ENCODE measurements around the gene EPHA6. TPM values are rescaled to one million over a fixed set of nuclear protein-coding genes. Genes with fewer than 3 reads are reported as not detected.

EPHA6 gene
- total RNA-seq, 1 experiment from 2014 or later: 0.61 TPM

- no peak overlapping the region for H3K27ac ChIP-seq (ENCODE audit: insufficient read length, low read depth, low read length)
- no peak overlapping the region for H3K27ac Mint-ChIP-seq
- H2BK15ac ChIP-seq (ENCODE audit: low read depth, low read length): no peak overlapping the region
- H3K36me3 Mint-ChIP-seq (ENCODE audit: insufficient read depth in 1 of 3, low read depth in 3 of 3): no peaks in the 10 kb centered on the region; a peak in 1 of 7 replicates
- H4K91ac ChIP-seq (ENCODE audit: insufficient read length, low read depth, low read length): no peak overlapping the region
- H3K9me3 Mint-ChIP-seq: peaks cover 0 to 6% of the 10 kb centered on the region in 2 experiments; a peak in 2 of 5 replicates
- H3K4me3 Mint-ChIP-seq: no peak overlapping the region
- H2BK5ac ChIP-seq (ENCODE audit: insufficient read length, low read length): no peak overlapping the region
- TF ChIP-seq, protein P1, sequence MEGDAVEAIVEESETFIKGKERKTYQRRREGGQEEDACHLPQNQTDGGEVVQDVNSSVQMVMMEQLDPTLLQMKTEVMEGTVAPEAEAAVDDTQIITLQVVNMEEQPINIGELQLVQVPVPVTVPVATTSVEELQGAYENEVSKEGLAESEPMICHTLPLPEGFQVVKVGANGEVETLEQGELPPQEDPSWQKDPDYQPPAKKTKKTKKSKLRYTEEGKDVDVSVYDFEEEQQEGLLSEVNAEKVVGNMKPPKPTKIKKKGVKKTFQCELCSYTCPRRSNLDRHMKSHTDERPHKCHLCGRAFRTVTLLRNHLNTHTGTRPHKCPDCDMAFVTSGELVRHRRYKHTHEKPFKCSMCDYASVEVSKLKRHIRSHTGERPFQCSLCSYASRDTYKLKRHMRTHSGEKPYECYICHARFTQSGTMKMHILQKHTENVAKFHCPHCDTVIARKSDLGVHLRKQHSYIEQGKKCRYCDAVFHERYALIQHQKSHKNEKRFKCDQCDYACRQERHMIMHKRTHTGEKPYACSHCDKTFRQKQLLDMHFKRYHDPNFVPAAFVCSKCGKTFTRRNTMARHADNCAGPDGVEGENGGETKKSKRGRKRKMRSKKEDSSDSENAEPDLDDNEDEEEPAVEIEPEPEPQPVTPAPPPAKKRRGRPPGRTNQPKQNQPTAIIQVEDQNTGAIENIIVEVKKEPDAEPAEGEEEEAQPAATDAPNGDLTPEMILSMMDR (conservative IDR thresholded peaks at IDR 0.05): no peak
- no peak overlapping the region for H3K14ac ChIP-seq (ENCODE audit: insufficient read depth, low read length)
- no peak overlapping the region for H3K18ac ChIP-seq (ENCODE audit: insufficient read length, low read depth, low read length)
- H3K23ac ChIP-seq (ENCODE audit: insufficient read length, low read depth, low read length): no peak overlapping the region
- no peak overlapping the region for H3T11ph ChIP-seq (ENCODE audit: low read length)
- H3K4ac ChIP-seq (ENCODE audit: low read depth, low read length): no peak overlapping the region
- H3K56ac ChIP-seq (ENCODE audit: insufficient read length, low read depth, low read length): no peak overlapping the region
- no peak overlapping the region for H2BK12ac ChIP-seq (ENCODE audit: insufficient read length, low read depth, low read length)
- H3K27me3 ChIP-seq (ENCODE audit: insufficient read depth, low read length): no peaks in the 10 kb centered on the region
- no peaks in the 10 kb centered on the region for H3K4me1 Mint-ChIP-seq
- H3K9ac ChIP-seq (ENCODE audit: extremely low read depth, insufficient read length, low read length): no peak overlapping the region
- no peaks in the 10 kb centered on the region for H3K9me3 ChIP-seq (ENCODE audit: control insufficient read depth, low read depth, low read length)
- H3K79me2 ChIP-seq (ENCODE audit: insufficient read depth, low read length): no peaks in the 10 kb centered on the region
- H3K4me2 ChIP-seq (ENCODE audit: insufficient read depth, insufficient read length, low read length): no peak overlapping the region
- H3K4me1 ChIP-seq (ENCODE audit: insufficient read depth, low read length): no peaks in the 10 kb centered on the region
- H2AK5ac ChIP-seq (ENCODE audit: insufficient read length, low read length): no peak overlapping the region
- H2BK120ac ChIP-seq (ENCODE audit: low read depth, low read length, poor library complexity, severe bottlenecking): no peak overlapping the region
- no CpG with 5 or more reads among the region's 1 CpG for WGBS (ENCODE audit: extremely low coverage, insufficient read length, low lambda C conversion rate)
- no peaks in the 10 kb centered on the region for H3K79me1 ChIP-seq (ENCODE audit: insufficient read depth, low read depth, low read length, poor library complexity, severe bottlenecking)
- DNase-seq: no peak
- H4K8ac ChIP-seq (replicated peaks; ENCODE audit: insufficient read length, low read depth, low read length): no peak overlapping the region
- H4K20me1 ChIP-seq (ENCODE audit: control insufficient read depth, insufficient read depth, insufficient read length): no peaks in the 10 kb centered on the region
- H3K27me3 Mint-ChIP-seq (ENCODE audit: low read depth): no peaks in the 10 kb centered on the region
- no peak overlapping the region for H2AFZ ChIP-seq (ENCODE audit: low read length)
- no peak overlapping the region for H4K5ac ChIP-seq (ENCODE audit: insufficient read length, low read depth, low read length)
- no peak overlapping the region for H2BK20ac ChIP-seq (ENCODE audit: low read depth, low read length, poor library complexity, severe bottlenecking)
- no peaks in the 10 kb centered on the region for H3K23me2 ChIP-seq (ENCODE audit: insufficient read length, low read depth, low read length, poor library complexity, severe bottlenecking)
These were observed 798.2 kb downstream of the EPHA6 start for GRCh38 chr3:97612632-97613031.
